ENCODE data around the gene GTF2H4.

Gene GTF2H4

DNA sequence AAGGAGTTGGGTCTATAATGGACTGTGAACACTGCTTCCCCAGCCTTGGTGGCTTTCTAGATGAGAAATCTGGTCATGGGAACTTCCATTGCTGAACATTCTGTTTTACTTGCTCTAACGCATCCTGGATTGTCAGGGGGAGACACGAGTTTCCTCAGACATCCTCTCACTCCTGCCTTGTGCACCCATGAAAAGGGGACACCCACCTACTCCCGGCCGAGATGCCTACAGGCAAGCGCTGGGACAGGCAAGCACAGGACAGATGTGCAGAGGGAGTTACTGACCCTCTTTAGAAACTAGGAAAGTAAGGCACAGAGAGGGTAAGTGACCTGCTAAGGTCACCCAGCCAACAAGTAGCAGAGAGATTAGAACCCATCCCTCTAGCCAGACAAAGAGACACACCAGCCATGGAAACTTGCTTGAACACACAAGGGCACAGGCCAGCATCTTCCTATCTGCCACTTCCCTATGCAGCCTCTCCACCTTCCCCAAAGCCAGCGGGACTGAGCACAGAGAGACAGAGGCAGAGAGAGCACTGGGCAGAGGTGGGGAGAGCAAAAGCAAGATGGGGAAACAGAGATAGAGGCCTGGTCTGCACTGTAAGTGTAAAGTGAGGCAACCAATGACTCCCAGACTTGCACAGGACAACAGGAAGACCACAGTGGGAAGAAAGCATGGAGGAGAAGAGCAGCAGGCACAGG is 24.8 kb downstream of the GTF2H4 start:
- TF ChIP-seq, protein P1, sequence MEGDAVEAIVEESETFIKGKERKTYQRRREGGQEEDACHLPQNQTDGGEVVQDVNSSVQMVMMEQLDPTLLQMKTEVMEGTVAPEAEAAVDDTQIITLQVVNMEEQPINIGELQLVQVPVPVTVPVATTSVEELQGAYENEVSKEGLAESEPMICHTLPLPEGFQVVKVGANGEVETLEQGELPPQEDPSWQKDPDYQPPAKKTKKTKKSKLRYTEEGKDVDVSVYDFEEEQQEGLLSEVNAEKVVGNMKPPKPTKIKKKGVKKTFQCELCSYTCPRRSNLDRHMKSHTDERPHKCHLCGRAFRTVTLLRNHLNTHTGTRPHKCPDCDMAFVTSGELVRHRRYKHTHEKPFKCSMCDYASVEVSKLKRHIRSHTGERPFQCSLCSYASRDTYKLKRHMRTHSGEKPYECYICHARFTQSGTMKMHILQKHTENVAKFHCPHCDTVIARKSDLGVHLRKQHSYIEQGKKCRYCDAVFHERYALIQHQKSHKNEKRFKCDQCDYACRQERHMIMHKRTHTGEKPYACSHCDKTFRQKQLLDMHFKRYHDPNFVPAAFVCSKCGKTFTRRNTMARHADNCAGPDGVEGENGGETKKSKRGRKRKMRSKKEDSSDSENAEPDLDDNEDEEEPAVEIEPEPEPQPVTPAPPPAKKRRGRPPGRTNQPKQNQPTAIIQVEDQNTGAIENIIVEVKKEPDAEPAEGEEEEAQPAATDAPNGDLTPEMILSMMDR (IDR thresholded peaks at IDR 0.05; ENCODE audit: low read depth, low read length): no peak
- DNase-seq (ENCODE audit: extremely low read depth, low read depth): no peak

DNA sequence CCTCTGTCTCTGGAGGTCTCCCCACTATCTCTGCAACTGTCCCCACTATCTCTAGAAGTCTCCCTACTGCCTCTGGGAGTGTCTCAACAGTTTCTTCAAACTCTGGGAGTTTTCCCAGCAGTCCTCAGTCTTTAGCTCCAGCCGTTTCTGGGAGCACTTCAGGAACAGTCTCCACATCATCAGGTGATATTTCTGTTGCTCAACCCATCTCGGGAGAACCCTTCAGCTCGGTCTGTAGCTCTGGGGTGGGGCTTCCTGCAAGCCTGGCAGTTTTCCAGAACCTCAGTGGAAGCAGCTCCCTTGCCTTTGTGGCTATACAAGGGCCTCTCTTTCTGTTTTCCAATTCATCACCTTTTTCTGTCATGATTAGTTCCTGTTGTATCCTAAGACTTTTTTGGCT is 27.0 kb downstream of the GTF2H4 start:
- TF ChIP-seq, protein P1 (IDR thresholded peaks at IDR 0.05; ENCODE audit: low read depth, low read length): no peak
- DNase-seq (ENCODE audit: extremely low read depth, low read depth): no peak

DNA sequence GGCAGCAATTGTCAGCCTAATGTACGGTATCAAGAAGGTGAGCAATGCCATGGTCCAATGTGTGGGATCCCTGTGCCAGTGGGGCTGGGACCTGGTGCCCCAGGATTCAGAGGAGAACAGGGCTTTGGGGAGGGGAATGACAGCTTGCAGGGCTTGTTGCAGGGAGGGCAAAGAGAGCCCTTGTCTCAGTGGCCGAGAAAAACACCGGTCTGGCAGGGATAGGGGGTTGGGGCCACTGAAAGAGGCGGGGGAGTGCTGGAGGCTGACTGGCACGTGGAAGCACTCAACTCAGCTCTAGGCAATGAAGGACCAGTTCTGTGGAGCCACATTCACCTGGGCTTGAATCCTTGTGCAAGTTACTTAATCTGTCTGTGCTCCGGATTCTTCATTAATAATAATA is 29.3 kb downstream of the GTF2H4 start:
- TF ChIP-seq, protein P1 (IDR thresholded peaks at IDR 0.05; ENCODE audit: low read depth, low read length): no peak
- DNase-seq (ENCODE audit: extremely low read depth, low read depth): no peak

DNA sequence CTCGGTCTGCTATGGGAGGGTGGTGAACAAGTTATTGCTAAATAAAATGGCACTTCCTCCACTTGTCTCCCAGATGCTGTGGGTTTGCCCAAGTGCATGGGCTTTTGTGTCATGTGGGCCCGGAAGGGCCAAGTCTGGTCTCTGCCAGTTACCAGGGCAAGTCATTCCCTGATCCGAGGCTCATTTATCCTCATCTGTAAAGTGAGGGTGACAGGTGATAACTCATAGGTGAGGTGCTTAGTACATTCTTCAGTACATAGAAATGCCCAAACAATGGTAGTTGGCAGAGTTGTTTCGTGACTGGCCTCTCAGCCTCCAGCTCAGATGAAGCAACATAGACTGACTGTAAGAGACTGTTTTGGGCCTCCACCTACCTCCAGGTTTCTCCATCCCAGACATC is 30.7 kb downstream of the GTF2H4 start:
- TF ChIP-seq, protein P1 (IDR thresholded peaks at IDR 0.05; ENCODE audit: low read depth, low read length): no peak
- DNase-seq (ENCODE audit: extremely low read depth, low read depth): no peak

DNA sequence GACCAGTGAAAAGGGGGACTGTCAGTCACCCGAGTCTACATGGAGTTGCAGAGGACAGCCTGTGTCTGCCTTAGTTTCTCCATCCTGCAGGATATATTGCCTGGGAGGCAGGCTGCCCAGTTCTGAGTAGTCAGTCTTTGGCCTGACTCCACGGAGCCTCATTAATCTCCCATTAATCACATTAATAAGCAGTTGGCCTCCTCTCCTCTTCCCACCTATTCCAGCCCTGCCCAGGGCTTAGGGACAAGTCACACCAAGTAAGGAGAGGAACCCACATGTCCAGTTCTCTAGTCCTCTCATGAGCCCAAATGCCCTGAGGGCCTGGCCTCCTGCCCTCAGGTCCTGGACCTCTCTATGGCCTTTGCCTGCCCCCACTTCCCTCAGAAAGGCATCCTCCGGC is 31.5 kb downstream of the GTF2H4 start:
- DNase-seq (ENCODE audit: extremely low read depth, low read depth): no peak

DNA sequence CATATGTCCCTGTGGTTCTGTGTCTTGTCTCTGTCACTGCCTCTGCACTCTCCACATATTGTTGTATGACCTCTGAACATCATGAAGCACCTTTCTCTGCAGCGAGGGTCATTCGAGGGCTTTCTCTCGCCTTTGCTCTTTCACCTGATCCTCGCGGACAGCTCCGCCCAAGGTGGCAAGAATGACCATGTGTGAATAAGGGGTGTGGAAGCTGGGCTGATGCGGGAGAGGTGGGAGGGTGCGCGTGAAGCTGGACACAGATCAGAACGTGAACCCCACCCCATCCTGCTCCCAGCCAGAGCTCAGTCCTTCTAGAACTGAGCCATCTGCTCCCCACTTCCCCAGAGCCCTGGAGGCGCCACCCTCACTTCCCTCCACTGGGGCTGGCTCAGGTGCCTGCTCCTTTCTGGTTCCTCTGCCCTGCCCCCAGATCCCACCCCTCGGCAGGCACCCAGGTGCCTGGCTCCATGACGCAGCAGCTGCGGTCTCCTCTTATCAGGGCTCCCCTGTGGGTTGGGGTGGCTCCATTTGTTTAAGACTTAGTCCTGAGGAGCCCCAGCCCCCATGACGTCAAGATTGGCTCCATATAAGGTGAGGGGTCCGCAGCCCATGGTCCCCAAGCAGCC is 32.5 kb downstream of the GTF2H4 start, which contains the start of gene MUCL3:
MUCL3 (plus strand) TSS at position 613 of the 626 bp plus-strand sequence. CDS start 27 bp downstream, outside the sequence.
- TF ChIP-seq, protein P1 (IDR thresholded peaks at IDR 0.05; ENCODE audit: low read depth, low read length): no peak
- DNase-seq (ENCODE audit: extremely low read depth, low read depth): no peak

More for the DNA sequence above, 31.5 kb downstream of the GTF2H4 start:
- TF ChIP-seq, protein P1 (IDR thresholded peaks at IDR 0.05; ENCODE audit: low read depth, low read length): no peak

DNA sequence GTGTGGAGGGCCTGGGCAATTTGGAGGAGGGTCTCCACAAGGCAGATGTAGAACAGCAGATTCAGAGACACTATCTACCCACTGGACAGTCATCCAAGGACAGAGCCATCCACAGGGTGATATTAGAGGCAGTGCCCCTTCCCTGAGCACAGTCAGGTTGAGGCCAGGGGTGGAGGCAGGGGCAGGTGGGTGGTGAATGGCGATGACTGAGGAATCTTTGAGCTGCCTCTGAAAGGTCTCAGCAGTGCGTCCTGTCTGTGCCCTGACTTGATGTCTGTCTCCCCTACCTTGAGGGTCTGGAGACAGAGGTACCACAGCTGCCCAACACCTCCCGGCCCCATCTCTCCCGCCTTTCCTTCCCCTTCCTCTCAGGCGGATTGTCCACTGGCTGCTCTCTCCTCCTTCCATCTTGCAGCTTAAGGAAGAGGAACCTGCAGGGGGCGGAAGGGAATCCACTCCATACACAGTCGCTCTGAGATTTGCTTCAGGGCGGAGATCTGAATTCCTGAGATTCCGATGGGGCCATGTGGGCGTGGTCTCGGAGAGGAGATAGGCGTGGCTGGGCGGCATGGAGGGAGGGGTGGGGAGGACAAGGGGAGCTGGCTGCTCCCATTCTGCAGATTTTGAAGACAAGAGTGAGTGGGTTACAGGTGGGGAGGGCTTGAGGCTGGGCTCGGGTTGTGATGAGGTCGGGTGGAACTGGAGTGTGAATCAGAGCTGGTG is 34.5 kb downstream of the GTF2H4 start:
- DNase-seq (ENCODE audit: extremely low read depth, low read depth): peak; percentile 45
- TF ChIP-seq, protein P1 (IDR thresholded peaks at IDR 0.05; ENCODE audit: low read depth, low read length): peak; percentile 64
